ENCODE results near the gene SMYD3. TPM values are rescaled to one million over a fixed set of nuclear protein-coding genes. Genes with fewer than 3 reads are reported as not detected.

Gene SMYD3
- total RNA-seq (2022; extraction: Qiagen RNA extraction; ENCODE audit: low read depth): 12.2 to 14.9 TPM (median 14.5 TPM) in 5 replicates

GRCh38 chr1:246506674-246507481, at the start of gene SMYD3:
SMYD3 (minus strand) TSS chr1:246507279.

Other genes starting within 250 kb of the SMYD3 start
- 31.7 to 47.5 TPM (median 35.5 TPM) in 5 replicates for gene TFB2M, start 59.0 kb upstream of the SMYD3 start, total RNA-seq (2022; extraction: Qiagen RNA extraction; ENCODE audit: low read depth)
- gene CNST, start 59.2 kb upstream of the SMYD3 start, total RNA-seq (2022; extraction: Qiagen RNA extraction; ENCODE audit: low read depth): 6.1 to 10.6 TPM (median 7.0 TPM) in 5 replicates
- gene SCCPDH, start 217.1 kb upstream of the SMYD3 start, total RNA-seq (2022; extraction: Qiagen RNA extraction; ENCODE audit: low read depth): 43.2 to 51.6 TPM (median 47.4 TPM) in 5 replicates